Measurements from ENCODE around the gene ADAD1.

- TF ChIP-seq CTCF (IDR thresholded peaks at IDR 0.05), result no peak
- no peak for TF ChIP-seq POLR2A (IDR thresholded peaks at IDR 0.05)
Measured at GRCh38 chr4:122384245-122384644, 5.4 kb downstream of the ADAD1 start.
